NCI-H526 (cell line): Measurements from ENCODE around the gene RBM17.
A peak's percentile ranks its signal among the peaks of the same experiment; 100 is the strongest.
"Not testable (repeated sequence)": the region's sequence is repeated elsewhere in the genome, so short reads cannot be mapped to it uniquely, and the experiment has no call there.

ENCODE experiments used
- DNase-seq, 2 experiments: peaks; one replicate each; lab custom pipeline; 2025; lab: John Stamatoyannopoulos, UW

Gene RBM17

GRCh38 chr10:6112893-6113292, 24.1 kb downstream of the RBM17 start:
- DNase-seq = no peak

GRCh38 chr10:6114299-6114698, 25.5 kb downstream of the RBM17 start:
- DNase-seq = no peak

- no peak for DNase-seq
Measured at GRCh38 chr10:6114805-6115341, 26.0 kb downstream of the RBM17 start.

GRCh38 chr10:6115411-6115810, 26.6 kb downstream of the RBM17 start:
- DNase-seq = no peak

- DNase-seq = no peak
Measured at GRCh38 chr10:6115824-6116350, 27.1 kb downstream of the RBM17 start.

- no peak for DNase-seq
Measured at GRCh38 chr10:6116806-6117205, 28.0 kb downstream of the RBM17 start.

- DNase-seq = no peak
Measured at GRCh38 chr10:6117711-6118110, 28.9 kb downstream of the RBM17 start.

GRCh38 chr10:6119423-6119822, 30.6 kb downstream of the RBM17 start:
- no peak for DNase-seq

GRCh38 chr10:6119962-6120361, 31.1 kb downstream of the RBM17 start:
- no peak for DNase-seq

GRCh38 chr10:6120691-6121090, 31.9 kb downstream of the RBM17 start:
- no peak for DNase-seq

- DNase-seq = no peak
Measured at GRCh38 chr10:6121146-6121545, 32.3 kb downstream of the RBM17 start.

- DNase-seq = no peak
Measured at GRCh38 chr10:6123532-6123931, 34.7 kb downstream of the RBM17 start.

- DNase-seq = no peak
Measured at GRCh38 chr10:6124666-6125065, 35.8 kb downstream of the RBM17 start.

- not testable (repeated sequence) for DNase-seq
Measured at GRCh38 chr10:6127461-6127860, 38.6 kb downstream of the RBM17 start.

GRCh38 chr10:6128087-6128486, 39.3 kb downstream of the RBM17 start:
- no peak for DNase-seq

GRCh38 chr10:6128591-6129251, 39.9 kb downstream of the RBM17 start:
- DNase-seq = no peak

GRCh38 chr10:6130848-6131470, 42.1 kb downstream of the RBM17 start:
- no peak for DNase-seq

- peak in 1 of 2 experiments; percentile 2 for DNase-seq
Measured at GRCh38 chr10:6133331-6134098, 44.7 kb downstream of the RBM17 start.

GRCh38 chr10:6134099-6134823, 45.4 kb downstream of the RBM17 start:
- DNase-seq = no peak

- no peak for DNase-seq
Measured at GRCh38 chr10:6135039-6135438, 46.2 kb downstream of the RBM17 start.

GRCh38 chr10:6135589-6136168, 46.8 kb downstream of the RBM17 start:
- DNase-seq = no peak
